ENCODE measurements around the gene SLC41A1.

SLC41A1 gene

DNA sequence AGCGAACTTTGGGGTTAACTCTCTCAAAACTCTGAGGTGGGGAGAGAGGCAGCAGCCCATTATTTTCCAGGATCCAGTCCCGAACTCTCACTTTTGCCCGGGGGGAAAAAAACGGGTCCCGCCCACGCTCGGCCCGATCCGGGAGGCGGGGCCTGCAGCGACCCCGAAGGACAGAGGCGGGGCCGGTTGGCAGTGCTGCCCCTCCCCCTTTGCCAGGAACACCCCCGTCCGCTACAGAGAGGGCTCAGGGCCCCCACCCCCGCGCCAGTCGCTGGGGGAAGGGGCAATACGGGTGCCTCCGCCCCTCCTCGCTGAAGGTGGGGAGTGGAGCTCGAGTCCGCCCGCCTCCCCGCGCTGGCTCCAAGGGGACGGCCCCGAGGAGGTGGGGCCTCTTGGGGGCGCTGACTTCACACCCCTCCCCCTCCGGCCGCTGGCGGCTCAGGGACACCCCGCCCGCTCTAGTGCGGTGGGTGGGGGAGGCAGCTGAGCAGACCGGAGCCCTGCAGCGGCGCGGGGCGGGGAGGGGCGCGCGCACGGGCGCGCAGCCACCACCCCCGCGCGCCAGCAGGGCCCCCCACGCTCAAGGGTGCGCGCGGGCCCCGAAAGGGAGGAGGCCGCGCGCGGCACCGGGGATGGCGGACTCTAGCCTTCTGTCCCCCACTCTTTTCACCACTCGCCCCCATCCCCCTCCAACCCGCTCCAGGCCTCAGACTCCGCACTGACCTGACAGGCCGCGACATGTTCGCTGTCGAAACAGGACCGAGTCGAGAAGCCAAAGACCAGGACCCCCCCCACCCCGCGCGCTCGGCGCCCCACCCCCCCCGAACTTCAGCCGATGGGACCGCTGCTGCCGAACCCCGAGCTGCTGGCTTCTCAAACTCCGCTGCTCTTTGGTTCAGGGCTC lies 63.5 kb downstream of the SLC41A1 start:
- H3K27me3 ChIP-seq (ENCODE audit: low read depth, low read length) = no peaks in the 10 kb centered on the region
- no peak for TF ChIP-seq EZH2phosphoT487 (IDR thresholded peaks at IDR 0.05; ENCODE audit: low read depth)
- TF ChIP-seq CTCF (IDR thresholded peaks at IDR 0.05; ENCODE audit: low read depth, low read length) = no peak
- H3K27ac ChIP-seq (ENCODE audit: low read length) = peak overlapping the region; percentile 81
- peak overlapping the region; percentile 90 for H3K4me2 ChIP-seq (ENCODE audit: low read length)
- H3K79me2 ChIP-seq (ENCODE audit: low read length) = peaks cover 56% of the 10 kb centered on the region
- no peaks in the 10 kb centered on the region for H3K9me3 ChIP-seq (ENCODE audit: insufficient read depth, low read length)
- H3K4me1 ChIP-seq (ENCODE audit: low read length) = peaks cover 41% of the 10 kb centered on the region
- H2AFZ ChIP-seq (ENCODE audit: low read depth, low read length) = no peak overlapping the region
- peak overlapping the region; percentile 88 for H3K4me3 ChIP-seq (ENCODE audit: low read length)
- peaks cover 35% of the 10 kb centered on the region for H3K36me3 ChIP-seq (replicated peaks; ENCODE audit: low read depth, low read length)
- peaks cover 46% of the 10 kb centered on the region for H4K20me1 ChIP-seq (ENCODE audit: insufficient read depth, low read length)
- peak overlapping the region; percentile 86 for H3K9ac ChIP-seq (ENCODE audit: low read length)

DNA sequence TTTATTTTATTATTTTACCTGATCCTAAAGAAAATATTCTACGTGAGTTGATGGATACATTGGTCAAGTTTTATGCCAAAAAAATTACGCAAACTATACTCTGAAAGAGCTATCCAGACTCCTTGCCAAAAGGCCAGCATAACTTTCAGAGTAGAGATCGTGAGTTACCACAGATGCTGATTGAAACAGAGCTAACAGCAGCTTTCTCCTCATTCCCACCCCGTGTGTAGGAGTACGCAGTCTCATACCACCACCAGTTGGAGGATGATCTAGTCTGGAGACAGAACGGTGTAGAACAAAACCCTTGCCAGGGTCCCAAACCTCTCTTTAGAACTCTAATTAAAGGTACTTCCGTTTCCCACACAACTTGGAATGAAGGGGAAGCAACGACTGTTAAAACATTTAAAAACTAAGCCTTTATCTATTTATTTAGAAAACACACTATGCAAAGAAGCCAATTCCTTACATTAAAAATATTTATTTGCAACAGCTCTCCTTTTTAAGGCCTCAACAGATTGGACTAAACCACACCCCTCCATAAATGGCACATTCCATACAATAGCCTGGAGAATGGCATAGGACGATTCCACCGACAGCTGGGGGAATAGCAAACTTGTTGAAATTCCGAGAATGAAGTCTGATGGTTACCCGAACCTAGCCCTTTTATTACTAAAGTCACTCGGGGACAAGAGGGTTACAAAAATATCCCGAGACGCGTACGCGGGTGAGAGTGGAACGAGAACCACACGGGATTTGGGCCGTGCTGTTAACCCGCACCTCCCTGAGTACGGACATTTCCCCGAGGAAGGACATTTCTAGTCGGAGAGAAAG lies 64.4 kb downstream of the SLC41A1 start:
- peaks cover 64% of the 10 kb centered on the region for H3K79me2 ChIP-seq (ENCODE audit: low read length)
- peaks cover 42% of the 10 kb centered on the region for H3K36me3 ChIP-seq (replicated peaks; ENCODE audit: low read depth, low read length)

DNA sequence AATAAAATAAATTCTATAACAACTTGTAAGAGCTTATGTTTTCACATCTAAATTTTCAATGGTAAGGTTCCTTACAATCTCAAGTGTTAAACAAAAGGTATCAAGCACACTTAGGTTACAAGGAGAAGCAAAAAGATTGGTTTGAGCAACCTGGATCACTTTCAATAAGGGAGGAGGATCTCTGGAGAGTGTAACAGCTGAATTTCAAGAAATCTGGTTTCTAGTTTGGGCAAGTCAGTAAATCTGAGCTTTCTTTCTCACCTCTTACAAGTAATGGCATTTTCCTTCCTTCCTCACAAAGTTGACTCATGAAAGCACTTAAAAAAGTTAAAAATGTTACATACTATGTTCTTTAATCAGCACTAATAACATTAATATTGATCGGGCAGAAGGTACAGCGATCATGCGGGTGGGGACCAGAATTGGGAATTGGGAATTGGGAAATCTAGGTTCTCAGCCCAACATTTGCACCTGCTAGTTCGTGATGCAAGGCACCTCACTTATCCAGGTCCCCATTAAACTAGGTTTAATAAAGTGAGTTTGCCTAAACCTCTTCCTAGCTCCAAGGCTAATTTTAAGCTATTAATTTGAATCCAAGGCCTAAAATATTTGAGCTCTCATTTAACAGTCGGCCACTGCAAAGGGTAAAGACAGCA lies 66.1 kb downstream of the SLC41A1 start:
- peaks cover 47% of the 10 kb centered on the region for H3K36me3 ChIP-seq (replicated peaks; ENCODE audit: low read depth, low read length)
- no peak overlapping the region for H2AFZ ChIP-seq (ENCODE audit: low read depth, low read length)
- H3K9me3 ChIP-seq (ENCODE audit: insufficient read depth, low read length) = no peaks in the 10 kb centered on the region
- H3K4me2 ChIP-seq (ENCODE audit: low read length) = peak overlapping the region; percentile 90
- H4K20me1 ChIP-seq (ENCODE audit: insufficient read depth, low read length) = peaks cover 71% of the 10 kb centered on the region
- no peaks in the 10 kb centered on the region for H3K27me3 ChIP-seq (ENCODE audit: low read depth, low read length)
- H3K27ac ChIP-seq (ENCODE audit: low read length) = peak overlapping the region; percentile 9; the same call in 1 of the 2 replicates
- H3K9ac ChIP-seq (ENCODE audit: low read length) = peak overlapping the region; percentile 86
- TF ChIP-seq CTCF (IDR thresholded peaks at IDR 0.05; ENCODE audit: low read depth, low read length) = no peak
- TF ChIP-seq EZH2phosphoT487 (IDR thresholded peaks at IDR 0.05; ENCODE audit: low read depth) = no peak
- peaks cover 67% of the 10 kb centered on the region for H3K4me1 ChIP-seq (ENCODE audit: low read length)
- H3K79me2 ChIP-seq (ENCODE audit: low read length) = peaks cover 82% of the 10 kb centered on the region
- H3K4me3 ChIP-seq (ENCODE audit: low read length) = peak overlapping the region; percentile 88

More for the DNA sequence above, 64.4 kb downstream of the SLC41A1 start:
- Histone ChIP-seq H3K27me3 (ENCODE audit: low read depth, low read length) (no peaks in the 10 kb centered on the region), H3K9ac (ENCODE audit: low read length) (peak overlapping the region; percentile 86), H3K4me3 (ENCODE audit: low read length) (peak overlapping the region; percentile 88), H2AFZ (ENCODE audit: low read depth, low read length) (no peak overlapping the region), H3K9me3 (ENCODE audit: insufficient read depth, low read length) (no peaks in the 10 kb centered on the region), H3K4me2 (ENCODE audit: low read length) (peak overlapping the region; percentile 90), H4K20me1 (ENCODE audit: insufficient read depth, low read length) (peaks cover 54% of the 10 kb centered on the region), H3K27ac (ENCODE audit: low read length) (peak overlapping the region; percentile 81), H3K4me1 (ENCODE audit: low read length) (peaks cover 50% of the 10 kb centered on the region)
- TF ChIP-seq CTCF (IDR thresholded peaks at IDR 0.05; ENCODE audit: low read depth, low read length) = no peak
- no peak for TF ChIP-seq EZH2phosphoT487 (IDR thresholded peaks at IDR 0.05; ENCODE audit: low read depth)
